ENCODE data around the gene NPTX1. TPM values are rescaled to one million over a fixed set of nuclear protein-coding genes. Genes with fewer than 3 reads are reported as not detected.

NPTX1 gene
- total RNA-seq, 2 experiments from 2014 or later = 1.2 to 1.4 TPM

- no peak overlapping the region for H3K27ac Mint-ChIP-seq
- no peak overlapping the region for H3K4me3 Mint-ChIP-seq
- no peaks in the 10 kb centered on the region for H3K36me3 Mint-ChIP-seq
- H3K27me3 Mint-ChIP-seq = peaks cover 19% of the 10 kb centered on the region
- H3K4me1 Mint-ChIP-seq (ENCODE audit: low read depth) = peaks cover 7% of the 10 kb centered on the region
- intact Hi-C loops (cut with micrococcal nuclease) = no loop called here
- POLR2A ChIA-PET = no interaction called here
- DNase-seq = no peak
- no peaks in the 10 kb centered on the region for H3K9me3 Mint-ChIP-seq
- CTCF ChIA-PET = no interaction called here
These were observed 23.2 kb upstream of the NPTX1 start for GRCh38 chr17:80499560-80499959.

- intact Hi-C loops (cut with micrococcal nuclease) = no loop called here
- H3K27me3 Mint-ChIP-seq = peaks cover 22% of the 10 kb centered on the region
- H3K9me3 Mint-ChIP-seq = no peaks in the 10 kb centered on the region
- ChIA-PET CTCF (no interaction called here), POLR2A (no interaction called here)
- no peak overlapping the region for H3K27ac Mint-ChIP-seq
- no peaks in the 10 kb centered on the region for H3K36me3 Mint-ChIP-seq
- no peak for DNase-seq
- peaks cover 7% of the 10 kb centered on the region for H3K4me1 Mint-ChIP-seq (ENCODE audit: low read depth)
- no peak overlapping the region for H3K4me3 Mint-ChIP-seq
These were observed 22.6 kb upstream of the NPTX1 start for GRCh38 chr17:80498920-80499410.

GRCh38 chr17:80498242-80498919 is 22.0 kb upstream of the NPTX1 start:
- Mint-ChIP-seq H3K9me3 (no peaks in the 10 kb centered on the region), H3K27me3 (peaks cover 22% of the 10 kb centered on the region), H3K27ac (no peak overlapping the region), H3K36me3 (no peaks in the 10 kb centered on the region), H3K4me1 (ENCODE audit: low read depth) (peaks cover 7% of the 10 kb centered on the region), H3K4me3 (no peak overlapping the region)
- POLR2A ChIA-PET = interaction anchor here (1.4 kb wide), 1 partner anchor 44 kb away, joined by 3 read pairs; no protein-coding TSS in a partner anchor
- intact Hi-C loops (cut with micrococcal nuclease) = no loop called here
- CTCF ChIA-PET = no interaction called here
- no peak for DNase-seq

- CTCF ChIA-PET = interaction anchor here (2.0 kb wide), 1 partner anchor 70 kb away, joined by 7 read pairs; no protein-coding TSS in a partner anchor
These were observed 21.4 kb upstream of the NPTX1 start for GRCh38 chr17:80497726-80498241.

GRCh38 chr17:80494547-80494946 is 18.1 kb upstream of the NPTX1 start:
- CTCF ChIA-PET = no interaction called here
- peaks cover 27% of the 10 kb centered on the region for H3K27me3 Mint-ChIP-seq

More at GRCh38 chr17:80497726-80498241, 21.4 kb upstream of the NPTX1 start:
- no peak for DNase-seq
- intact Hi-C loops (cut with micrococcal nuclease) = no loop called here
- no peaks in the 10 kb centered on the region for H3K9me3 Mint-ChIP-seq
- H3K36me3 Mint-ChIP-seq = no peaks in the 10 kb centered on the region
- POLR2A ChIA-PET = interaction anchor here (1.4 kb wide), 1 partner anchor 43 kb away, joined by 3 read pairs; no protein-coding TSS in a partner anchor
- H3K4me1 Mint-ChIP-seq (ENCODE audit: low read depth) = peaks cover 7% of the 10 kb centered on the region
- H3K27ac Mint-ChIP-seq = no peak overlapping the region
- H3K4me3 Mint-ChIP-seq = no peak overlapping the region
- peaks cover 26% of the 10 kb centered on the region for H3K27me3 Mint-ChIP-seq

GRCh38 chr17:80492343-80493136 is 16.1 kb upstream of the NPTX1 start:
- H3K9me3 Mint-ChIP-seq = no peaks in the 10 kb centered on the region
- peaks cover 22% of the 10 kb centered on the region for H3K27me3 Mint-ChIP-seq
- peaks cover 4% of the 10 kb centered on the region for H3K4me1 Mint-ChIP-seq (ENCODE audit: low read depth)
- DNase-seq = no peak
- POLR2A ChIA-PET = interaction anchor here (0.9 kb wide), 1 partner anchor 38 kb away, joined by 3 read pairs; no protein-coding TSS in a partner anchor
- CTCF ChIA-PET = no interaction called here
- intact Hi-C loops (cut with micrococcal nuclease) = no loop called here
- H3K36me3 Mint-ChIP-seq = no peaks in the 10 kb centered on the region
- no peak overlapping the region for H3K4me3 Mint-ChIP-seq
- no peak overlapping the region for H3K27ac Mint-ChIP-seq

More at GRCh38 chr17:80494547-80494946, 18.1 kb upstream of the NPTX1 start:
- H3K4me1 Mint-ChIP-seq (ENCODE audit: low read depth) = peaks cover 7% of the 10 kb centered on the region
- no peaks in the 10 kb centered on the region for H3K9me3 Mint-ChIP-seq
- no peak for DNase-seq
- no peak overlapping the region for H3K4me3 Mint-ChIP-seq
- no peak overlapping the region for H3K27ac Mint-ChIP-seq
- no peaks in the 10 kb centered on the region for H3K36me3 Mint-ChIP-seq
- intact Hi-C loops (cut with micrococcal nuclease) = no loop called here
- POLR2A ChIA-PET = no interaction called here

GRCh38 chr17:80491478-80492342 is 15.3 kb upstream of the NPTX1 start:
- no peak overlapping the region for H3K27ac Mint-ChIP-seq
- H3K9me3 Mint-ChIP-seq = no peaks in the 10 kb centered on the region
- ChIA-PET POLR2A (no interaction called here), CTCF (no interaction called here)
- intact Hi-C loops (cut with micrococcal nuclease) = no loop called here
- H3K27me3 Mint-ChIP-seq = peaks cover 25% of the 10 kb centered on the region
- no peak for DNase-seq
- H3K36me3 Mint-ChIP-seq = no peaks in the 10 kb centered on the region
- H3K4me1 Mint-ChIP-seq (ENCODE audit: low read depth) = no peaks in the 10 kb centered on the region
- no peak overlapping the region for H3K4me3 Mint-ChIP-seq

- ChIA-PET CTCF (no interaction called here), POLR2A (no interaction called here)
- Mint-ChIP-seq H3K4me3 (no peak overlapping the region), H3K4me1 (ENCODE audit: low read depth) (no peaks in the 10 kb centered on the region), H3K9me3 (no peaks in the 10 kb centered on the region), H3K27me3 (peaks cover 19% of the 10 kb centered on the region), H3K36me3 (no peaks in the 10 kb centered on the region), H3K27ac (no peak overlapping the region)
- no peak for DNase-seq
- intact Hi-C loops (cut with micrococcal nuclease) = no loop called here
These were observed 11.1 kb upstream of the NPTX1 start for GRCh38 chr17:80487511-80487910.

GRCh38 chr17:80486692-80487091 is 10.3 kb upstream of the NPTX1 start:
- Mint-ChIP-seq H3K36me3 (no peaks in the 10 kb centered on the region), H3K4me3 (no peak overlapping the region), H3K9me3 (no peaks in the 10 kb centered on the region), H3K27ac (no peak overlapping the region), H3K4me1 (ENCODE audit: low read depth) (no peaks in the 10 kb centered on the region), H3K27me3 (peaks cover 25% of the 10 kb centered on the region)
- CTCF ChIA-PET = no interaction called here
- no peak for DNase-seq
- intact Hi-C loops (cut with micrococcal nuclease) = no loop called here
- POLR2A ChIA-PET = no interaction called here

- POLR2A ChIA-PET = no interaction called here
- DNase-seq = no peak
- Mint-ChIP-seq H3K9me3 (no peaks in the 10 kb centered on the region), H3K4me3 (no peak overlapping the region), H3K36me3 (no peaks in the 10 kb centered on the region), H3K4me1 (ENCODE audit: low read depth) (no peaks in the 10 kb centered on the region), H3K27ac (no peak overlapping the region), H3K27me3 (peaks cover 33% of the 10 kb centered on the region)
- intact Hi-C loops (cut with micrococcal nuclease) = no loop called here
- CTCF ChIA-PET = interaction anchor here (1.0 kb wide), 1 partner anchor 61 kb away, joined by 3 read pairs; no protein-coding TSS in a partner anchor
These were observed 9.4 kb upstream of the NPTX1 start for GRCh38 chr17:80485846-80486245.

GRCh38 chr17:80482555-80483308 is 6.3 kb upstream of the NPTX1 start:
- ChIA-PET CTCF (no interaction called here), POLR2A (no interaction called here)
- DNase-seq = no peak
- no peak overlapping the region for H3K27ac Mint-ChIP-seq
- peaks cover 49% of the 10 kb centered on the region for H3K27me3 Mint-ChIP-seq
- intact Hi-C loops (cut with micrococcal nuclease) = no loop called here
- no peaks in the 10 kb centered on the region for H3K4me1 Mint-ChIP-seq (ENCODE audit: low read depth)
- H3K36me3 Mint-ChIP-seq = no peaks in the 10 kb centered on the region
- H3K9me3 Mint-ChIP-seq = no peaks in the 10 kb centered on the region
- no peak overlapping the region for H3K4me3 Mint-ChIP-seq
